GM19324 (cell line): Measurements from ENCODE around the gene MRPL45.

ENCODE experiments used
- ATAC-seq: cut with Tn5 transposase; IDR thresholded peaks from one replicate; pipeline ENCODE4 v1.9.1; 2021; ENCODE audit warnings: mild to moderate bottlenecking, moderate library complexity; ENCODE audit not compliant: unreplicated experiment, low FRiP score

MRPL45 gene

GRCh38 chr17:38343608-38344419, 46.8 kb downstream of the MRPL45 start, which contains the start of gene GPR179:
GPR179 (minus strand) TSS chr17:38343956; CDS start chr17:38343789, 167 bp downstream.
- no peak for ATAC-seq

DNA sequence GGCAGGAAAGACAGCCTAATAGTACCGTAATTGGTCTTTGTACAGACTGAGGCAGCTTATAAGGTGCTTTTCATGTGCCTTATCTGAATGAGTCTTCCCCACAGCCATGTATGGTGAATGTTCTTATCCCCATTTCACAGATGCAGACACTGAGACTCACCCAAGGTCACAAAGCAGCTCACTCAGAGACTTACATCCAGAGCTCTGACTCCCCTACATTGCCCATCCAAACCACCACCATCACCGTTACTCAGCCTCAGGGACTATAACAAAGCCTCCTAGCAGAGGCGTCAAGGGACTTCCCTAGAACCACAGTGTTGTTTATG, 47.4 kb downstream of the MRPL45 start:
- no peak for ATAC-seq

DNA sequence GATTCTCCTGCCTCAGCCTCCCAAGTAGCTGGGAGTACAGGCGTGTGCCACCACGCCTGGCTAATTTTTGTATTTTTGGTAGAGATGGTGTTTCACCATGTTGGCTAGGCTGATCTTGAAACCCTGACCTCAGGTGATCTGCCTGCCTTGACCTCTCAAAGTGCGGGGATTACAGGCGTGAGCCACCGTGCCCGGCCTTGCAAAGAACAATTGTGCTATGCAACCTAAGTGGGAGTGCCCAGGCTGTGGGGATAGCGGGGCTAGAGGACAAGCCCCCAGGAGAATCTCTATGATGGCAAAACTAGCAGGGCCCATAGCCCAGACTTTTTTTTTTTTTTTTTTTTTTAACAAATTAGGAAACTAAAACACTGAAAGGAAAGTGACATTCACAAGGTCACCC, 48.8 kb downstream of the MRPL45 start:
- no peak for ATAC-seq

DNA sequence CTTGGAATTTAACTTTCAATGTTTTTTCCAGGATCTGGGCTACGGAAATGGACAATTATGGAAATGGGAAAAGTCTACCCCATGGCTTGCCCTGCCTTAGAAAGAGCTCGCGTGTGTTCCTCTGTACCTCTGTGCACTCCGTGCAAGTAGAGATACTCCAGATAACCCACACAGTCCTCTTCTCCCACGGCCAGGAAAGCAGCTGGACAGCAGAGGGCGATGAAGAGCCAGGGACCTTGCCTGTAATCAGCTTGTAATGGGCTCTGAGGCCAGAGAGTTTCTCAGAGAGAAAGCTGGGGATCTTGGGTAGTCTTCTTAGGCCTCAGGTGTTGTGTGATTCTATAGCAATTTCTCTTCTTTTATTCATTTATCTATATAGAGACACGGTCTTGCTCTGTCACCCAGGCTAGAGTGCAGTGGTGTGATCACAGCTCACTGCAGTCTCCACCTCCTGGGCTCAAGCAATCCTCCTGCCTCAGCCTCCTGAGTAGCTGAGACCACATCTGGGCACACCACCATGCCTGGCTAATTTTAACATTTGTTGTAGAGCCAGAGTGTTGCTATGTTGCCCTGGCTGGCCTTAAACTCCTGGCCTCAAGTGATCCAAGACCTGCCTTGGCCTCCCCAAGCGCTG, 52.2 kb downstream of the MRPL45 start:
- no peak for ATAC-seq

DNA sequence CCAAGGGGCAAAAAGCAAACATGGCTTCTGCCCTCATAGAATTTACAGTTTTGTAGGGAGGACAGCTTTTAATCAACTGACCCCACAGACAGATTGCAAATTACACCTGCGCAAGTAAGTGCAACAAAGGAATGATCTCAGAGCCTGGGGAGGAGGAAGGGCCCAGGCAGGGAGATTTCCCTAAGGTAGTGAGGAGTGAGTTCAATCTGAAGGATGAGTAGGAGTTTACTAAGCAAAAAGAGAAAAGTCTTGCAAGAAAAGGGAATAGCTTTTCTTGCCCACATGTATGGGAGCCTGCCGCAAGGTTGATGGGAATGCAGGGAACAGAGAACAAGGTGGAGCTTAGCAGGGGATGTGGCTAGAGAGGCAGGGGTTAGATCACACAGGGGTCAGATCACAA, 53.1 kb downstream of the MRPL45 start:
- ATAC-seq, result no peak

- ATAC-seq, result peak; percentile 91
Measured at GRCh38 chr17:38351412-38352222, 54.6 kb downstream of the MRPL45 start, which contains the start of gene SOCS7. SOCS7 (plus strand) TSS chr17:38351844; CDS start chr17:38352053, 209 bp downstream.

- ATAC-seq, result no peak
Measured at GRCh38 chr17:38352245-38353085, 55.5 kb downstream of the MRPL45 start.

GRCh38 chr17:38353086-38353604, 56.2 kb downstream of the MRPL45 start:
- no peak for ATAC-seq

GRCh38 chr17:38353668-38354067, 56.7 kb downstream of the MRPL45 start:
- no peak for ATAC-seq

GRCh38 chr17:38354466-38354865, 57.5 kb downstream of the MRPL45 start:
- no peak for ATAC-seq

DNA sequence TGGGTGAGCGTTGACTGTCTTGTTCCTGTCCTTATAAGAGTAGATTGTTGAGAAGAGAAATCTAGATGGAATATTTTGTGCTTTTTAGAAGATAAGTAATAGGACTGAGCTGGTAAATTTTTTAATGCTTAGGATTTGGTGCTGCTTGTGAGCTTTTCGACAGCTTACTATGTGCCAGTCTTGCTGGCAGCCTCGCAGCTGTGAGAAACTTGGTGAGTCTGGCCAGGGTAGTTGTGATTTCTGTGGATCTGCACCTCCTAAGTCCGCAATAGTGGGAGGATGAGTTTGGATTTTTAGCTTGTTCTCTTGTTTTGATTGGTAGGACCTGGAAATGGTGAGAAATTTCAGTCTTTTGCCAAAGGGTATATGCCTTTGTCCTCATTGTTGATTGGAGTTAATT, 58.3 kb downstream of the MRPL45 start:
- ATAC-seq, result no peak

GRCh38 chr17:38357486-38358123, 60.6 kb downstream of the MRPL45 start:
- no peak for ATAC-seq

DNA sequence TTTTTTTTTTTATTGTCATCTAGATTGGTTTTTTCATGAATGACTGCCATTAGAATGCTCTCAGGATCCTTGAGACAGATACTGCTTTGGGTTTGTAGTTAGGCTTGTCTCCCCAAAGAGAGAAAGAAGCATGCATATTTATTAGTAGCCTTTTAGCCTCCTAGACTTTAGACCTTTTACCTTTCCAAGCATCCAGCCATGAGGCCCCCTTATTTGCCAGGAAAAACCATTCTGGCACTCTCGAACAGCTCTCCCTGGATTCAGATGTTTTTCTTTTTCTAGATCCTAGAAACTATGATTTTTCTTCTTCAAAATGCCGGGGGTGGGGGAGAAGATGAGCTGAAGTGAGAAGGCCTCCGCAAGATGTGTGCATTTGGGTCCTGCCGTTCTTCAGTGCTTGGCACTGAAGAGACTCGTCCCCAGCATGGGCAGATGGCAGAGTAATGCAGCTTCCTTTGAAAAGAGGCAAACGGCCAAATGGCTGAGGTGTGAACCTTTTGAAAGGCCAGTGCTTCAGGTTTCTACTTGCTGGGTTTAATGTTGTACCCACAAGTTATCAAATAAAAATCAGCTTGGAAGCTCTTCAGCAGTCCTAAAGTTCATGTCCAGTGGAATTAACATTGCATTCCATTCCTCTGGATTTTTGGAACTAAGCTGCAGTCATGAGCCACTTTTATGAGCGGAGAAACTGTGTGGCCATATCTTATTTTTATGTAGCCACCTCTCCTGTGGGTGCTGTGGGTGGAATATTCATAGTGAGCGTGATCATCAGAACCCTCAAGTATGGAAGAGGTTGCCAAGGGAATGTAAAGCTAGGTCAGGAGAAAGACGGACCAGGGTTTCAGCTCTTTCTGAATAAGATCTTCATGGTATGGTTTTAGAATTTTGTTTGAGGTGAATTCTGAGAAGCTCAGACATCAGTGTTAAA, 61.9 kb downstream of the MRPL45 start:
- no peak for ATAC-seq

DNA sequence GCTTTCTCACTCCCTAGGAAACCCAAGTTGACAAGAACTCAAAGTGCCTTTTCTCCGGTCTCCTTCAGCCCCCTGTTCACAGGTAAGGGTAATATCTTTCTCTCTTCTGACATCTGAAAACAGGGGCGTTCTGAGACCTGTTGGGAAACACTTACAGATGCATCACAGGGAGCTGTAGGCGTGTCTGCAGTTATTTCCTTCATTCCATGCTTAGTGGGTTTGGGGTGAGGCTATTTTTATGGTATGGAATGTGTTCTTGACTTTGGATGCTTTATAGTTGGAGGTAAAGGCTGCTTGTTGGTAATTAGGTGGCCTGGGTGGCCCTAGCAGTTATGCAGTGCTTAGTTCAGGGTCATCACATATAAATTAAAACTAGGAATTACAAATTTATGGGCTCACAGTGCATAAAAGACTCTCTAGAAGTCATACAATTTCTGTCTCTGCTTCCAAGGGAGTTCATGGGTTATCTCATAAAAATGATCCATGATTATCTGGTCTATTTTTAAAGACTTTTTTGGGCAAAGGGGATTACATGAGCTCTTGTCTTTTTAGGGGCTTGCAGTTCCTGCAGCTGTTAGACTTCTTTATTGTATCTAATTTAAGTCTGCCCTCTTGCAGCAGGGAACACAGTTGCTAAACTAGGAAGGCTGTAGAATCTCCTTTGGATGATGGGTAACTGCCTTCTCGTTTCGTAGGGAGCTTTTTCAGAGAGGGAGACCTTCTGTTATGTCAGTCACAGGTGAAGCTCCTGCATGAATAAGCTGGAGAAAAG, 64.9 kb downstream of the MRPL45 start:
- ATAC-seq, result no peak

- no peak for ATAC-seq
Measured at GRCh38 chr17:38363016-38363415, 66.0 kb downstream of the MRPL45 start.

DNA sequence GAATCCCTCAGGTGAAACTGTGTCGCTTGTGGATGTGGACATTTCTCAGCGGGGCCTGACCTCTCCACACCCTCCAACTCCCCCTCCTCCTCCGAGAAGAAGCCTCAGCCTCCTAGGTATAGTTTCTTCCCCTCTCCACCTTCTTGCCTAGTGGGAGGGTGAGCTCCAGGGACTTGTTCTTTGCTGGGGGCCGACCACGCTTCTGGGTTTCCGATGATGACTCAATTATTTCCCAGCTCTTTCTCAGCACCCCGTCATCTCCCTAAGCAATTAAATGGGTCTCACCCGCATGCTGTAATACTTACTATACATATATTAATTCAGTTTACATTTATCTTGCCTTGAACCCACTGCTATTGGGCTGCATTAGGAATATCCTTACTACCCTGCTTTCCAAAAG, 67.8 kb downstream of the MRPL45 start:
- no peak for ATAC-seq

DNA sequence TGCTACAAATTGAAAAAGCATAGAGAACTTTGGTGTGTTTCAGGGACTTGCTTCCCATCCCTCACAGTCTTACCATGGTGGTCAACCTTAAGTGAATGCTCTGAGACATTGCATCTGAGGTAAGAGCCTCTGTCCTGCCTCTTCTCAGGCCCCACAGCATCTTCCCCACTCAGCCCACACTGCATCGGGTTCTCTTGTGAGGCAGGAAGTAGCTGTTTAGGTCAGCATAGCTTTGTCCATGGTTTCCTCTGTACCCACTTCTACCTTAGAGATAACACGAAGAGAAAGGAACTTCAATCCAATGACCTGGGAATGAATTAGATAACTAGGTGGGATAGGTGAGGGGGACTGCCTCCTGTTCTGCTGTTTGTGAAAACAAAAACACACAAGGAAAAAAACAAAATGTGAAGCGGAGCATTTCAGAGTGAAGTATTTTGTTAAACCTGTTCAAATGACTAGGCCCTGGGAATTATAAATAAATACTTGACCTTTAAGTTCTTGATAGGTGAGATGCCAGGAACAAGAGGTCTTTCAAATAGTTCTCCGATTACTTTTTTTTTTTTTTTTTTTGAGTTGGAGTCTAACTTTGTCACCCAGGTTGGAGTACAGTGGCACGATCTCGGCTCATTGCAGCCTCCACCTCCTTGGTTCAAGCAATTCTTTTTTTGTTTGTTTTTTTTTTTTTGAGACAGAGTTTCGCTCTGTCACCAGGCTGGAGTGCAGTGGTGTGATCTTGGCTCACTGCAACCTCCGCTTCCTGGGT, 72.3 kb downstream of the MRPL45 start:
- ATAC-seq, result no peak
